Fibroblast of lung (primary cell): ENCODE results near the gene RNASE12. TPM values are rescaled to one million over a fixed set of nuclear protein-coding genes. Genes with fewer than 3 reads are reported as not detected.

Source experiments
- DNase-seq, 2 donors: peaks; one replicate each; pipeline versions ENCODE4 v3.0.0 to v3.0.0-alpha.2; 2010; ENCODE audit warnings: low read depth in 2 of 2
- H2AFZ ChIP-seq: 2 replicates; pipeline ENCODE4 v1.5.1; 2012; ENCODE audit warnings: low read length, control low read depth, inconsistent platforms
- H3K27ac ChIP-seq: 2 replicates; pipeline ENCODE4 v1.5.1; 2011; ENCODE audit warnings: low read length, control low read depth; ENCODE audit not compliant: insufficient read depth
- H3K27me3 ChIP-seq: 2 replicates; pipeline ENCODE4 v1.5.1; 2011; ENCODE audit warnings: mild to moderate bottlenecking, low read length; ENCODE audit not compliant: control insufficient read depth, insufficient read depth
- H3K36me3 ChIP-seq: 2 replicates; pipeline ENCODE4 v1.5.1; 2011; ENCODE audit warnings: low read length; ENCODE audit not compliant: control insufficient read depth, insufficient read depth
- H3K4me1 ChIP-seq: 2 replicates; pipeline ENCODE4 v1.5.1; 2011; ENCODE audit warnings: low read length; ENCODE audit not compliant: control insufficient read depth, insufficient read depth; ENCODE audit errors: extremely low read depth
- H3K4me2 ChIP-seq: 2 replicates; pipeline ENCODE4 v1.5.1; 2011; ENCODE audit warnings: low read length, control low read depth; ENCODE audit not compliant: insufficient read depth; ENCODE audit errors: extremely low read depth
- H3K4me3 ChIP-seq, 4 experiments: fragments of 200-600 bp in 1 of 4; sonication (generic) in 1 of 4; replicated peaks in 1 of 4; 2 replicates each; pipeline ENCODE4 v1.5.1; 2011 to 2016; ENCODE audit warnings: low read length in 4 of 4, low read depth in 3 of 4, mild to moderate bottlenecking in 3 of 4, control low read depth in 2 of 4, inconsistent platforms in 1 of 4, mixed read lengths in 1 of 4; ENCODE audit not compliant: insufficient read depth in 1 of 4; ENCODE audit errors: control extremely low read depth in 1 of 4
- H3K79me2 ChIP-seq: 2 replicates; pipeline ENCODE4 v1.5.1; 2012; ENCODE audit warnings: mild to moderate bottlenecking, low read length, inconsistent platforms; ENCODE audit not compliant: control insufficient read depth, insufficient read depth
- H3K9ac ChIP-seq: 2 replicates; pipeline ENCODE4 v1.5.1; 2011; ENCODE audit warnings: mild to moderate bottlenecking, low read length, control low read depth; ENCODE audit not compliant: insufficient read depth
- H3K9me3 ChIP-seq: 2 replicates; pipeline ENCODE4 v1.5.1; 2012; ENCODE audit warnings: low read depth, low read length; ENCODE audit not compliant: control insufficient read depth, insufficient read depth
- H4K20me1 ChIP-seq: 2 replicates; pipeline ENCODE4 v1.5.1; 2011; ENCODE audit warnings: low read length; ENCODE audit not compliant: control insufficient read depth, insufficient read depth; ENCODE audit errors: extremely low read depth
- CTCF ChIP-seq, 2 donors: IDR thresholded peaks in 1 of 2; conservative IDR thresholded peaks in 1 of 2; 1 replicate in 1 of 2; 2 replicates in 1 of 2; pipeline ENCODE4 v1.5.1; 2011 to 2012; ENCODE audit warnings: low read length in 2 of 2, control low read depth in 1 of 2, inconsistent platforms in 1 of 2, low read depth in 1 of 2, mild to moderate bottlenecking in 1 of 2
- EZH2 ChIP-seq: IDR thresholded peaks from 2 replicates; pipeline ENCODE4 v1.5.1; 2012; ENCODE audit warnings: low read length, control low read depth, mild to moderate bottlenecking; ENCODE audit errors: missing control alignments
- polyA plus RNA-seq, 2 donors: library from polyadenylated mRNA; depleted of rRNA in 1 of 2; stranded (reverse) in 1 of 2; unstranded in 1 of 2; fragments of >200 nt; gene quantifications; 2 replicates each; pipeline ENCODE4 v1.2.1, GENCODE V29; 2011 to 2012; ENCODE audit warnings: missing spikeins in 1 of 2
- total RNA-seq: library from RNA; depleted of rRNA; stranded (reverse); fragments of >200 nt; gene quantifications from 2 replicates; pipeline ENCODE4 v1.2.1, GENCODE V29; 2014

The RNASE12 gene
- total and polyA plus RNA-seq, 2 donors (not counting 1 experiment from before 2014, with no cell fraction given), result not detected

- Histone ChIP-seq H2AFZ (no peak overlapping the region), H3K27ac (no peak overlapping the region), H3K9me3 (no peaks in the 10 kb centered on the region), H3K4me1 (no peaks in the 10 kb centered on the region), H3K4me2 (no peak overlapping the region), H3K4me3 (no peak overlapping the region), H3K36me3 (no peaks in the 10 kb centered on the region), H3K9ac (no peak overlapping the region), H3K79me2 (no peaks in the 10 kb centered on the region), H3K27me3 (no peaks in the 10 kb centered on the region), H4K20me1 (no peaks in the 10 kb centered on the region)
- DNase-seq, result no peak
- TF ChIP-seq CTCF (conservative IDR thresholded peaks at IDR 0.05 in 1 of 2, IDR thresholded peaks at IDR 0.05 in 1 of 2; ENCODE audit: low read depth in 1 of 2, low read length in 2 of 2) (no peak), EZH2 (no peak)
These were observed 16.4 kb upstream of the RNASE12 start for GRCh38 chr14:20607617-20608016.

- Histone ChIP-seq H3K27ac (no peak overlapping the region), H3K4me1 (no peaks in the 10 kb centered on the region), H3K4me2 (no peak overlapping the region), H3K9me3 (no peaks in the 10 kb centered on the region), H4K20me1 (no peaks in the 10 kb centered on the region), H3K27me3 (no peaks in the 10 kb centered on the region), H2AFZ (no peak overlapping the region), H3K9ac (no peak overlapping the region), H3K79me2 (no peaks in the 10 kb centered on the region), H3K4me3 (no peak overlapping the region), H3K36me3 (no peaks in the 10 kb centered on the region)
- no peak for DNase-seq
- TF ChIP-seq CTCF (conservative IDR thresholded peaks at IDR 0.05 in 1 of 2, IDR thresholded peaks at IDR 0.05 in 1 of 2; ENCODE audit: low read depth in 1 of 2, low read length in 2 of 2), result no peak
These were observed 15.7 kb upstream of the RNASE12 start for GRCh38 chr14:20606902-20607242.

GRCh38 chr14:20606190-20606901, 15.2 kb upstream of the RNASE12 start:
- no peak overlapping the region for H3K27ac ChIP-seq
- no peak overlapping the region for H3K9ac ChIP-seq
- H3K79me2 ChIP-seq, result no peaks in the 10 kb centered on the region
- no peaks in the 10 kb centered on the region for H3K4me1 ChIP-seq
- H3K9me3 ChIP-seq, result no peaks in the 10 kb centered on the region
- no peaks in the 10 kb centered on the region for H3K36me3 ChIP-seq
- H3K4me2 ChIP-seq, result no peak overlapping the region
- peak in 1 of 2 donors; percentile 15 for DNase-seq
- no peaks in the 10 kb centered on the region for H3K27me3 ChIP-seq
- H2AFZ ChIP-seq, result no peak overlapping the region
- TF ChIP-seq CTCF (conservative IDR thresholded peaks at IDR 0.05 in 1 of 2, IDR thresholded peaks at IDR 0.05 in 1 of 2; ENCODE audit: low read depth in 1 of 2, low read length in 2 of 2) (peak; percentile 47 to 51), EZH2 (no peak)
- no peak overlapping the region for H3K4me3 ChIP-seq
- no peaks in the 10 kb centered on the region for H4K20me1 ChIP-seq
